MM.1S (cell line): ENCODE data around the gene SH3RF1.

Source experiments
- EZH2 ChIP-seq: fragments of 300-600 bp; sonication (generic); optimal IDR thresholded peaks from 2 replicates; pipeline ENCODE3; 2017; ENCODE audit warnings: low read depth, mild to moderate bottlenecking, antibody characterized with exemption, low read length, mixed read lengths
- EZH2phosphoT487 ChIP-seq: fragments of 300-600 bp; sonication (generic); IDR thresholded peaks from 2 replicates; pipeline ENCODE4 v1.6.1; 2018; ENCODE audit warnings: antibody characterized with exemption, low read length
- TF ChIP-seq, protein P1 (sequence below): fragments of 300-600 bp; sonication (generic); IDR thresholded peaks from 2 replicates; pipeline ENCODE4 v1.5.1; 2016; ENCODE audit warnings: antibody characterized with exemption, low read length, mixed read lengths

DNA sequence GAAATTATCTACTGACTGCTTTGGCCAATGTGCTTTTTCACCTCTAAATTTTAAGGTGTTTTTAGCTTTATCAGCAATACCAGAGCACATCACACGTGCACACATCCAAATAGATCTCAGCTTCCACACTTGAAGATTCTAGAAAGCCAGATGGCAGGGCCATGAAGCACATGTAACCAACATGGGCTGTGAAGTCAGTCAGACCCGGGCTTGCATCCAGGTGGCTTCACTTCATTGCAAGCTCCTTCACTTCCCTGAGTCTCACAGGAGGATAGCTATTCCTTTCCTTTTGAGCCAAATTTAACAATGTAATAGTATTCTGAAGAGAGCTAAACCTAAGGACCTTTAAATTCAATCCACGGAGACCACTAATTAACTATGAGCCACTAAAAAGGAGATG lies 86.5 kb downstream of the SH3RF1 start:
- TF ChIP-seq, protein P1, sequence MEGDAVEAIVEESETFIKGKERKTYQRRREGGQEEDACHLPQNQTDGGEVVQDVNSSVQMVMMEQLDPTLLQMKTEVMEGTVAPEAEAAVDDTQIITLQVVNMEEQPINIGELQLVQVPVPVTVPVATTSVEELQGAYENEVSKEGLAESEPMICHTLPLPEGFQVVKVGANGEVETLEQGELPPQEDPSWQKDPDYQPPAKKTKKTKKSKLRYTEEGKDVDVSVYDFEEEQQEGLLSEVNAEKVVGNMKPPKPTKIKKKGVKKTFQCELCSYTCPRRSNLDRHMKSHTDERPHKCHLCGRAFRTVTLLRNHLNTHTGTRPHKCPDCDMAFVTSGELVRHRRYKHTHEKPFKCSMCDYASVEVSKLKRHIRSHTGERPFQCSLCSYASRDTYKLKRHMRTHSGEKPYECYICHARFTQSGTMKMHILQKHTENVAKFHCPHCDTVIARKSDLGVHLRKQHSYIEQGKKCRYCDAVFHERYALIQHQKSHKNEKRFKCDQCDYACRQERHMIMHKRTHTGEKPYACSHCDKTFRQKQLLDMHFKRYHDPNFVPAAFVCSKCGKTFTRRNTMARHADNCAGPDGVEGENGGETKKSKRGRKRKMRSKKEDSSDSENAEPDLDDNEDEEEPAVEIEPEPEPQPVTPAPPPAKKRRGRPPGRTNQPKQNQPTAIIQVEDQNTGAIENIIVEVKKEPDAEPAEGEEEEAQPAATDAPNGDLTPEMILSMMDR, result no peak
- TF ChIP-seq EZH2 (no peak), EZH2phosphoT487 (no peak)
